ENCODE measurements around the gene PLAU. TPM values are rescaled to one million over a fixed set of nuclear protein-coding genes. Genes with fewer than 3 reads are reported as not detected.
A peak's percentile ranks its signal among the peaks of the same experiment; 100 is the strongest.

PLAU gene
- total RNA-seq (under 1 TPM in 1 of 2 donors, not detected in 1; 0.42 TPM), total RNA-seq (0 to 1.9 reads per million in 2 donors)

DNA sequence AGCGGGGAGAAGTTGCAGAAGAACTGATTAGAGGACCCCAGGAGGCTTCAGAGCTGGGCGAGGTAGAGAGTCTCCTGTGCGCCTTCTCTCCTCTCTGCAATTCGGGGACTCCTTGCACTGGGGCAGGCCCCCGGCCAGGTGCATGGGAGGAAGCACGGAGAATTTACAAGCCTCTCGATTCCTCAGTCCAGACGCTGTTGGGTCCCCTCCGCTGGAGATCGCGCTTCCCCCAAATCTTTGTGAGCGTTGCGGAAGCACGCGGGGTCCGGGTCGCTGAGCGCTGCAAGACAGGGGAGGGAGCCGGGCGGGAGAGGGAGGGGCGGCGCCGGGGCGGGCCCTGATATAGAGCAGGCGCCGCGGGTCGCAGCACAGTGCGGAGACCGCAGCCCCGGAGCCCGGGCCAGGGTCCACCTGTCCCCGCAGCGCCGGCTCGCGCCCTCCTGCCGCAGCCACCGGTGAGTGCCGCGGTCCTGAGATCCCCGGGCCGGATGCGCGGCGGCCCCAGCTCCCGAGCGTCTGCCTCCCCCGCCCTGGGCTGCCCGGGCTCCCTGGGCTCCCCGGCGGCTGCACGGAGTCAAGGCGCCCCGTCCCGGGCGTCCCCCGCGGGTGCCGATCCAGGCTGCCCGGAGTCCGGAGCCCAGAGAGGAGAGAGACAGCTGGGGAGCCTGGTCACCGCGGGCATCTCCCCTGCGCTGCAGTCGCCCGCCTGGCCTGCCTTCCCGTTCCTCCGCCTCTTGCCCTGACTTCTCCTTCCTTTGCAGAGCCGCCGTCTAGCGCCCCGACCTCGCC is at the start of gene PLAU:
TSS of gene PLAU (plus strand) at position 369 of the 789 bp plus-strand sequence. CDS start 424 bp downstream, outside the sequence.
- no peaks in the 10 kb centered on the region for H3K9me3 ChIP-seq (ENCODE audit: control insufficient read depth, low read length, poor library complexity, severe bottlenecking)
- peaks cover 25% of the 10 kb centered on the region for H3K4me1 Mint-ChIP-seq
- H3K36me3 Mint-ChIP-seq (ENCODE audit: low read depth): peaks cover 2% of the 10 kb centered on the region
- peak; percentile 15 to 36 (median 30) for DNase-seq
- ATAC-seq: peak; percentile 71
- H3K27me3 Mint-ChIP-seq: peaks cover 24% of the 10 kb centered on the region
- H3K27ac Mint-ChIP-seq: peak within 1 kb of the TSS; percentile 51
- peak within 1 kb of the TSS; percentile 94 for H3K4me3 Mint-ChIP-seq

DNA sequence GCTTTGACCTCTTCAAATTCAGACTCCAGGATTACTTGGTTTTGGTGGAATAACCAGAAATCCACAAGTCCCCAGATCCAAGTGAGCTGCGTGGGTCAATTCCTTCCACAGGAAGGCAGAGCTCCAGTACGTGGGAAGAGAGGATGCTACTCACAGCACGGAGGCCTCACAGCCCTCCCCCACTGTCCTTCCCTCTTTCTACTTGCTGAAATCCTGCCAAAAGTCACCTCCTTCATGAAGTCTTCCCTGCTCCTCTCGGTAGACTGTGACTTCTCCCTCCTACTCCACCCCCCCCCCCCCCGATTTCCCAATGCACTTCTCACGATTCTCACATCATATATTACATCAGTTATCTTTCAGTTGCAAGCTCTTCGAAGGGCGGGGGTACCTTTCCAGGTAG is 48.9 kb upstream of the PLAU start:
- Mint-ChIP-seq H3K4me3 (no peak overlapping the region), H3K27me3 (no peaks in the 10 kb centered on the region), H3K4me1 (peaks cover 59% of the 10 kb centered on the region), H3K27ac (peak overlapping the region; percentile 94), H3K36me3 (ENCODE audit: low read depth) (peaks cover 2% of the 10 kb centered on the region)
- no peak for DNase-seq
- ATAC-seq: no peak
- no peaks in the 10 kb centered on the region for H3K9me3 ChIP-seq (ENCODE audit: control insufficient read depth, low read length, poor library complexity, severe bottlenecking)

DNA sequence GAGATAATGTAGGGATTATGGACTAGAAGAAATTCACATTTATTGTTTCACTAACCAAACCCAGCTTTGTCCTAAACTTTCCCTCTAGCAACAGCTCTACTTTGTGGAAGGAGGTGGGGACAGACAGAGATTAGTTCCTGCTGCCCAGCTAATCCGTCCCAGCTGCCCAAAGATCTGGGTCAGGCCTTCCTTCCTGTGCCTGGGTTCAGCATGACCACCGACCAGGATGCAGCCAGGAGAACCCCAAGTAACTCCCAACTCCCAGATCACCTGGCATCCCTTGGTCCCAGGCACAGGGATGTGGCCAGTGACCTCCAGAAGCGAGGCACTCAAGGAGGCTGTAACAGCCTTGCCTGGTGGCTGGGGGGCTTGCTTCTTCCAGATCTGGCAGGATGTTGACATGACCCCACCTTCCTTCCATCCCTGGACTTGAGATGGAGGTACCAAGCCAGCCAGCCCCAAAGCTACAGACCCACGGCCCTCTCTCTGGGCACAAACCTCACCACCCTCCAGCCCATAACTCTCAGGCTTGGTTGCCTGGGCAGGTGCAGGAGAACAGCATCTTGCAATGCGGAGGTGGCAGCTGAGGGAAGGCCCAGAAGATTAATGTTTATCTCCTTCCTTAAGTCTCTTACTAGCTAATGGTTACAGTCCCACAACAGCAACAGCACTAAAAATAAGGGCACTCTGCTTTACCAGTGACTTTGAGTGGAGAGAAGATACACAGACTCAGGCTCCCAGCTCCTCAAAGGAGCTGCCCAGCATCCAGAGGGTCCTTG is 47.7 kb upstream of the PLAU start:
- Mint-ChIP-seq H3K27me3 (no peaks in the 10 kb centered on the region), H3K36me3 (ENCODE audit: low read depth) (peaks cover 2% of the 10 kb centered on the region), H3K4me1 (peaks cover 60% of the 10 kb centered on the region), H3K27ac (peak overlapping the region; percentile 94), H3K4me3 (peak overlapping the region; percentile 91)
- H3K9me3 ChIP-seq (ENCODE audit: control insufficient read depth, low read length, poor library complexity, severe bottlenecking): no peaks in the 10 kb centered on the region
- ATAC-seq (no peak), DNase-seq (no peak)

DNA sequence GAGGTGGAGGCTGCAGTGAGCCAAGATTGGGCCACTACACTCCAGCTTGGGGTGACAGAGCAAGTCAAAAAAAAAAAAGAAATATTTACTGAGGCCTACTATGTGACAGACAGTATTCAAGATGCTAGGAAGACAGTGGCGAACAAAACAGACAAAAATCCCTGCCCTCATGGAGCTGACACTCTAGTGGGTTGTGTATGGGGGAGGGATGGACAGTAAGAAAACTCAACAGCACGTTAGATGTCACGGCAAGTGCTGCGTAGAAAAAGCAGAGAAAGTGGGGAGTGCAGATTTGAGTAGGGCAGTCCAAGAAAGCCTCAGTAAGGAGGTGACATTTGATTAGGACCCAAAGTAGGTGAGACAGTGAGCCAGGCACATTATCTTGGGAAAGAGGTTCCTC is 46.7 kb upstream of the PLAU start:
- peak overlapping the region; percentile 94 for H3K27ac Mint-ChIP-seq
- H3K27me3 Mint-ChIP-seq: no peaks in the 10 kb centered on the region
- DNase-seq (no peak), ATAC-seq (no peak)
- peaks cover 64% of the 10 kb centered on the region for H3K4me1 Mint-ChIP-seq
- no peaks in the 10 kb centered on the region for H3K9me3 ChIP-seq (ENCODE audit: control insufficient read depth, low read length, poor library complexity, severe bottlenecking)
- peaks cover 2% of the 10 kb centered on the region for H3K36me3 Mint-ChIP-seq (ENCODE audit: low read depth)
- peak overlapping the region; percentile 91 for H3K4me3 Mint-ChIP-seq

DNA sequence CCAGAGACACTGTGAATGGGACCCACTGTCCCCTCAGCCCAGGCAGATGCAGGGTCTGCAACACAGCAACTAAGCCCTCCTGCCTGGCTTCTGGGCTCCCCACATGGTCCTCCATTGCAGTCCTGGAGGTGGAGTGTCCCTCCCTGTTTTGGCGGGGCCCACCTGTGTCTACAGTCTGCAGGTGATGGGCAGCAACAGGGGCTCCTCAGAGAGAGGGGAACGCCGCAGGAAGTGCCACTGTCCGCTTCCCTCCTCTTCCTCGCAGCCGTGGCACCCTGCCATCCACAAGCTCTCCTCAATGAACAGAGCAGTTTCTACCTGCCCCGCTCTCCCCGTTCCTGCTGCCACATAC is 45.8 kb upstream of the PLAU start:
- Mint-ChIP-seq H3K36me3 (ENCODE audit: low read depth) (peaks cover 2% of the 10 kb centered on the region), H3K4me3 (peak overlapping the region; percentile 91), H3K4me1 (peaks cover 61% of the 10 kb centered on the region), H3K27ac (peak overlapping the region; percentile 94), H3K27me3 (no peaks in the 10 kb centered on the region)
- no peak for DNase-seq
- ATAC-seq: no peak
- H3K9me3 ChIP-seq (ENCODE audit: control insufficient read depth, low read length, poor library complexity, severe bottlenecking): no peaks in the 10 kb centered on the region

DNA sequence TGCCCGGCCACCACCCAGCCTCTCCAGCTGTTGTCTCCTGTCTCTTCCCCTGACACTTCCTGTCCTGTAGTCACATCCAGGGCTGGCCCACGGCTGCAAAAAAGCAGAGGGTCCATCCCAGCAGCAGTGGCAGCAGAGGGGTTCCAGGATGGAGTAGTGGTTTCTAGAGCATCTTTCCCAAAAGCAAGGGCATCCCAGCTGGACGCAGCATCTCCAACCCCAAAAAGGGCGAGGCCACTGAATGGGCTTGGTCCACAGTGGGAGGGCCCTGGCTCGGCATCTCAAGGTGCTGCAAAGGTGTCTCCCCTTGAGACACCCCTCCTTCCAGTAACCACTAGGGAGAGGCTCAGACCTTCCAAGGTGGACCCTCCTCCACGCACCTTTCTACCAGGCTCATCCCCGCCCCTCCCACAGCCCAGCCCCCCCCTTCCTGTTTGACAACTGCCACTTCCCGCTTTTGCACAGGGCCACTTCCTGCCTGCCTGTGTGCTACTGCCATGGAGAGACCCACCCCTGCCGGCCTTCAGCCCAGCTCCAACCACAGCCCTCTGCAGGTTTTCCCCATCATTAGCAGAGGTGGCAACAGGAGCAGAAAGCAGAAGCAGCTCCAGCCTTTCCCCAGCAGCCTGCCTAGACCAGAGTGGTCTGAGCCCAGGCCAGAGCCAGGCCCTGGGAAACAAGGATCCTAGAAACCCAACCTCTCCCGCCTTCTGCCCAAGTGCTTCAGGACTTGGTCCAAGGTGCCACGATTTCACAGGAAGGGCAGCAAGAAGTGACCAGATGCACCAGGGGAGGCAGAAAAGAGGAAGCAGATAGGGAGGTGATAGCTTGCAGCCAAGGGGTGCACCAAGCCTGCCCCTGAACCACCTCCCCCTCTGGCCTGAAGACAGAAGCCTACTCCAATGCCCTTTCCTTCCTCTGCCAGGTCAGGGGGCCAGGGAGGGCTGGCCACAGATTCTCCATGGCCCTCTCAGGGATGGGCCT is 45.2 kb upstream of the PLAU start:
- H3K9me3 ChIP-seq (ENCODE audit: control insufficient read depth, low read length, poor library complexity, severe bottlenecking): no peaks in the 10 kb centered on the region
- DNase-seq (peak in 2 of 3 donors; percentile 42 to 44), ATAC-seq (peak; percentile 87)
- peak overlapping the region; percentile 94 for H3K27ac Mint-ChIP-seq
- peak overlapping the region; percentile 91 for H3K4me3 Mint-ChIP-seq
- no peaks in the 10 kb centered on the region for H3K27me3 Mint-ChIP-seq
- H3K36me3 Mint-ChIP-seq (ENCODE audit: low read depth): peaks cover under 1% of the 10 kb centered on the region
- H3K4me1 Mint-ChIP-seq: peaks cover 63% of the 10 kb centered on the region

DNA sequence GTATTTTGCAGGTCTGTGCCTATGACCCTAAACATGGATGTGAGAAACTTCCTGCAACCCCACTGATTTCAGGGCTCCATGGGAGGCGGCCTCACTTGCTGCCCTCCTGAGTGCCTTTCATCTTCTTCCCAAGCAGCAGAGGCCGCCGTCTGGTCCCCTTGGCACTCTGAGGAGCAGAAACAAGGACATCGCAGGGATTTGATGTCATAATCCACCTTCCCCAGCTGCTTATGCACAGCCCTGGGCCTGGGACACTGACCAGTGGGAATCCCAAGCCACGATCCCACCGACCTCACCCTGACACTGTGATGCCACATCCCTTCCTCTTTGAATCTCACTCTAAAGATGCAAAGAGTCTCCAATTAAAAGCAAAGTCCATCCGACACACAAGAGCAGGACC is 44.3 kb upstream of the PLAU start:
- Mint-ChIP-seq H3K4me1 (peaks cover 71% of the 10 kb centered on the region), H3K27me3 (no peaks in the 10 kb centered on the region), H3K27ac (peak overlapping the region; percentile 94), H3K4me3 (peak overlapping the region; percentile 91), H3K36me3 (ENCODE audit: low read depth) (no peaks in the 10 kb centered on the region)
- no peak for ATAC-seq
- no peak for DNase-seq
- no peaks in the 10 kb centered on the region for H3K9me3 ChIP-seq (ENCODE audit: control insufficient read depth, low read length, poor library complexity, severe bottlenecking)

DNA sequence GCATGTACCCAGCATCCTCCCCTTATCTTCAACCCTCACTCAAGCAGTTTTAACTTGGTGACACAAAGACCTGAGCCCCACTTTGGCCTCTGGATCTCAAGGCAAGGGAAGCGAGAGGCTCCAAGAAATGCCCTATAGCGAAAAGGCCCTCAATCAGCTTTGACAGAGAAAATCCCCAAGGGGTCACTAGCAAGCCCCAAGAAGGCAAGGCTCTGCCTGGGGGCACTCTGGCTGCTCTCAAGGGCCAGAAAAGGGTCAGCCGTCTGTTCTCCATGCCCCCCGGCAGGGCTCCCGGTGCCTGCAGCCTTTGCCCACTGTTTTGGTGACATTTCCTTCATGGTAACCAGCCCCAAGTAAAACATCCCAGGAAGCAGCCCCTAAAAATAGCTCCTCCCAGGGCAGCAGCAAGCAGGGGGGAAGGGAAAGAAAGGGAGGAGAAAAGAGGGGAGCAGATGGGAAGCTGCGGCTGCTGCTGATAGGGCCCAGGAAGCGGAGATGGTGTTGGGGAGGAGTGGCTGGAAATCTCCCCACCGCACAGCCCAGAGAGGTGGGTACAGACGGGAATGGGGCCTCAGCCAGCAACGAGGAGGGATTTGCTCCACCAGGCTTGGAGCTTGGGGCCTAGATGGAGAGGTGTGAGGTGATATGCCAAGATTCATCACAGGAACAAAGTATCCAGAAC is 43.7 kb upstream of the PLAU start:
- Mint-ChIP-seq H3K36me3 (ENCODE audit: low read depth) (no peaks in the 10 kb centered on the region), H3K4me1 (peaks cover 76% of the 10 kb centered on the region)

DNA sequence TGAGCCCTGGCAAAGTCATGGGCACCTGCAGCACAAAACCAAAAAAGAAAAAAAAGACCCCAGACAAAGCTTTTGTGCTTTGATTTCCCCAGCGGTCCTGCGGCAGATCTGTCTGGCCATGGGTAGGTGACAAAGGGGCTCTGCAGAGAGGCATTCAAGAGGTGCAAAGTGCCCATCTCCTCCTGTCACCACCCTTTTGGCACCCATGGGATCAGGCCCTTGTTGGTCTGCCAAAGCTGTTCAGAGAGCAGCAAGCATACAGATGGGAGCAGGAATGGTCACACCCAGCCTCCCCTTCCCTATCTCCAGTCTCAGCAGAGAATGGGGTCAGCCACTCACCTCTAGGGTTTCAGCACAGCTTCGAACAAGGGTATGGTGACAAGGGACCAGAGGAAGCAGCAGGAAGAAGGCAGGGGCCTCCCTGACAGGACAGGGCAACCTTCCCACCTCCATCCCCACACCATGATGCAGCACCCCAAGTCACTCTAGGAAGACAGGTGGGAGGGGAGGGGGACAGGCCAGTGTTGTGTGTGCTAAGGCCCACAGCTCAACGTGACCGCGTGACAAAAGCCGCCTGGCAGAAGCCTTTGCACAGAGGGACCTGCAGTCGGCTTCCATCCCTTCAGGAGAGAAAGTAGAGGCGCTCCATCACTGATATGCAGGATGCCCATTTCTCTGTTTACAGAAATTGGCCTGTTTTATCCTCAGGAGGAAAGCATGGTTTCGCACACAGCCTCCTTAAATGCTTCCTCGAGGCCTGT is 42.9 kb upstream of the PLAU start:
- H3K36me3 Mint-ChIP-seq (ENCODE audit: low read depth): peaks cover 3% of the 10 kb centered on the region
- no peak overlapping the region for H3K4me3 Mint-ChIP-seq
- DNase-seq (no peak), ATAC-seq (no peak)
- no peaks in the 10 kb centered on the region for H3K27me3 Mint-ChIP-seq
- peaks cover 78% of the 10 kb centered on the region for H3K4me1 Mint-ChIP-seq
- H3K27ac Mint-ChIP-seq: peak overlapping the region; percentile 94
- no peaks in the 10 kb centered on the region for H3K9me3 ChIP-seq (ENCODE audit: control insufficient read depth, low read length, poor library complexity, severe bottlenecking)

More for the DNA sequence above, 43.7 kb upstream of the PLAU start:
- H3K27me3 Mint-ChIP-seq: no peaks in the 10 kb centered on the region
- peak overlapping the region; percentile 94 for H3K27ac Mint-ChIP-seq
- no peak overlapping the region for H3K4me3 Mint-ChIP-seq
- ATAC-seq (no peak), DNase-seq (no peak)
- H3K9me3 ChIP-seq (ENCODE audit: control insufficient read depth, low read length, poor library complexity, severe bottlenecking): no peaks in the 10 kb centered on the region

DNA sequence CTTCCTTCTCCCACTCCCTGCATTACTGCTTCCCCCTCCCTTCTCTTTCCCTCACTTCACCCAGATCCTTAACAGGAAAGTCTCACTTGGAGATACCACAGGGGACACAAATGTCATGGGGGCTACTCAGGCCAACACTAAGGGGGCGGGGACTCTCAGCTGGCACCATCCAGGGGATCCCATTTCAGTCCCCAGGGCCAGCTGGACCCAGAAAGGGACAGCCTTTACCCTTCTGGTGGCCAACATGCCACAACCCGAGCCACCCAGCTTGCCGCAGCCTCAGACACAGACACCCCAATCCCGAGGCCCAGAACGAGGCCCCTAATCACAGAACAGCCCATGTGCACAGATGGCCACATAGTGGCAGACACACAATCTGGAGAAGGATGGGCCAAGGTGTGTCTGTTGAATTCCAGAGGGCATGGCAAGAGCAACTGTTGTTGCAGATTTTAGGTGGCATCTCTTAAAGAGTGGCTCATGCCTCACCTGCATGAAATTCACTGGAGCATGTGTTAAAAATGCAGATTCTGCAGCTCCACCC is 42.2 kb upstream of the PLAU start:
- H3K4me1 Mint-ChIP-seq: peaks cover 80% of the 10 kb centered on the region
- DNase-seq: no peak
- peak overlapping the region; percentile 67 for H3K27ac Mint-ChIP-seq
- ATAC-seq: no peak
- H3K9me3 ChIP-seq (ENCODE audit: control insufficient read depth, low read length, poor library complexity, severe bottlenecking): no peaks in the 10 kb centered on the region
- H3K36me3 Mint-ChIP-seq (ENCODE audit: low read depth): peaks cover 3% of the 10 kb centered on the region
- no peak overlapping the region for H3K4me3 Mint-ChIP-seq
- H3K27me3 Mint-ChIP-seq: no peaks in the 10 kb centered on the region

DNA sequence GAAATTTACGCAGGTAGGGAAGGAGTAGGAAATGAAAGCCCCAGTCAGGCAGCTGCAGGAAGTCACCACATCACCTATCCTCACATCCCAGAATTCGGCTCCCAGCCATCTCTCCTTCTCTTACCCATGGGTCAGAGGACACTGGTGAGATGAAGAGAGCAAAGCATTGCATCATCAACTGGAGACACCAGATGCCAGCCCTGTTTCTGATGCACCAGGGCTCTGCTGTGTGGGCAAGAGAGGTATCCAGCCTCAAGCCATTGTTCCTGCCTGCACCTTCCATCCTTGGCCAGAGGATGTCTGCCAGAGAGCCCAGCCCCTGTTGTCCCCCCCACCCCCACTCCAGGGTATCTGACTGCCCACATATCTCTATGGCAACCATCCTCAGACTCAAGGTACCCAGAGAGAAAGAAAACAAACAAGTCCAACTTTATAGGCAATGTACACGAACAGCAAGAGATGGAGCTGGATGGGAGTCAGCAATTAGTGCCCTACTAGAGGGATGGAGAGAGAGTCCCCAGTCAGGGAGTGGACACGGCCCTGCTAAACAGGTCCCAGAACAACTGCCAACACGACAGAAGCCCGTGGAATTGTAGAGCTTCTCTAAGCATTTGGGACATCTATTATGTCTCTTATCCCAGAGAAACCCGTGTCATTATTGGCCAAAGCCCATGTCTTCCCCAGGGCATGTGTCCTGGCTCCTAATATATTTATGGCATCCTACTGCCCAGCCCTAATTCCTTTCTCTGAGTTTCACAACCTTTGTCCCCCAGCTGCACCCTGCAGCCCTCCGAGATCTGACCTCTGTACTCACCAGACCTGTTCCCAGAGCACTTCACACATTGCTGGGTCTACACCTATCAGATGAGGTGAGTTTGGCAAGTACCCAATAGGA is 39.4 kb upstream of the PLAU start:
- Mint-ChIP-seq H3K36me3 (ENCODE audit: low read depth) (peaks cover 3% of the 10 kb centered on the region), H3K4me1 (peaks cover 70% of the 10 kb centered on the region), H3K4me3 (peak overlapping the region; percentile 90), H3K27ac (peak overlapping the region; percentile 88), H3K27me3 (no peaks in the 10 kb centered on the region)
- ATAC-seq: no peak
- no peak for DNase-seq
- no peaks in the 10 kb centered on the region for H3K9me3 ChIP-seq (ENCODE audit: control insufficient read depth, low read length, poor library complexity, severe bottlenecking)
